ENCODE results near the gene SMPD2. TPM values are rescaled to one million over a fixed set of nuclear protein-coding genes. Genes with fewer than 3 reads are reported as not detected.

SMPD2 gene
- total and polyA plus RNA-seq, 2 experiments from 2014 or later, result 5.6 to 10.9 TPM

- H3K27ac ChIP-seq (ENCODE audit: low read depth), result no peak overlapping the region
- ATAC-seq (no peak), DNase-seq (ENCODE audit: low spot score) (no peak)
These were observed 29.5 kb upstream of the SMPD2 start for GRCh38 chr6:109411034-109411433.

More at GRCh38 chr6:109411034-109411433, 29.5 kb upstream of the SMPD2 start:
- no peaks in the 10 kb centered on the region for H3K36me3 ChIP-seq (ENCODE audit: insufficient read depth)
- H3K27me3 ChIP-seq (ENCODE audit: insufficient read depth), result no peaks in the 10 kb centered on the region
- H3K4me2 ChIP-seq, result no peak overlapping the region
- no peak overlapping the region for H3K4me3 ChIP-seq
- no peak overlapping the region for H3K27ac Mint-ChIP-seq
- H3K79me2 ChIP-seq (replicated peaks; ENCODE audit: insufficient read depth), result no peaks in the 10 kb centered on the region
- no peak overlapping the region for H2AFZ ChIP-seq
- peaks cover 7% of the 10 kb centered on the region for H3K27me3 Mint-ChIP-seq (ENCODE audit: insufficient read depth, low read depth, poor library complexity)
- no peaks in the 10 kb centered on the region for H3K4me1 Mint-ChIP-seq
- H3K9me3 Mint-ChIP-seq, result no peaks in the 10 kb centered on the region; the same call in 2 of the 3 replicates
- no peaks in the 10 kb centered on the region for H3K36me3 Mint-ChIP-seq (ENCODE audit: low read depth)
- H3F3A ChIP-seq (replicated peaks; ENCODE audit: low read depth), result no peaks in the 10 kb centered on the region
- H3K9me2 ChIP-seq (ENCODE audit: insufficient read depth), result peaks cover 9% of the 10 kb centered on the region; the same call in 1 of the 2 replicates
- H3K4me3 Mint-ChIP-seq, result no peak overlapping the region
- H3K4me1 ChIP-seq (ENCODE audit: insufficient read depth), result no peaks in the 10 kb centered on the region
- TF ChIP-seq POLR2AphosphoS5 (IDR thresholded peaks at IDR 0.05; ENCODE audit: low read depth) (no peak), NANOG (IDR thresholded peaks at IDR 0.05; ENCODE audit: borderline replicate concordance) (no peak), JUNB (IDR thresholded peaks at IDR 0.05; ENCODE audit: unreplicated experiment) (no peak), ZNF331 (CRISPR knock-in tag; IDR thresholded peaks at IDR 0.05; ENCODE audit: low read depth) (no peak), STAT1 (IDR thresholded peaks at IDR 0.05; ENCODE audit: unreplicated experiment) (no peak), REST (IDR thresholded peaks at IDR 0.05; ENCODE audit: unreplicated experiment) (no peak), ETS1 (IDR thresholded peaks at IDR 0.05) (no peak), ZNF462 (CRISPR knock-in tag; IDR thresholded peaks at IDR 0.05) (no peak)
- no peaks in the 10 kb centered on the region for H4K20me1 ChIP-seq (replicated peaks; ENCODE audit: insufficient read depth)

Measured in GM23338 (cell line).